ENCODE data around the gene CTNND2.

Gene CTNND2

GRCh38 chr5:11385251-11385900 is 518.9 kb downstream of the CTNND2 start:
- DNase-seq (ENCODE audit: low read depth), result no peak

- no peak for DNase-seq (ENCODE audit: low read depth)
These were observed 519.6 kb downstream of the CTNND2 start for GRCh38 chr5:11384441-11385250.

- no peak for DNase-seq (ENCODE audit: low read depth)
These were observed 520.6 kb downstream of the CTNND2 start for GRCh38 chr5:11383506-11384095.

- DNase-seq (ENCODE audit: low read depth), result no peak
These were observed 525.8 kb downstream of the CTNND2 start for GRCh38 chr5:11378461-11378860.

- no peak for DNase-seq (ENCODE audit: low read depth)
These were observed 526.4 kb downstream of the CTNND2 start for GRCh38 chr5:11377896-11378295.

GRCh38 chr5:11372191-11372590 is 532.1 kb downstream of the CTNND2 start:
- no peak for DNase-seq (ENCODE audit: low read depth)

- no peak for DNase-seq (ENCODE audit: low read depth)
These were observed 533.2 kb downstream of the CTNND2 start for GRCh38 chr5:11371021-11371420.

- DNase-seq (ENCODE audit: low read depth), result no peak
These were observed 539.7 kb downstream of the CTNND2 start for GRCh38 chr5:11364531-11364930.

- no peak for DNase-seq (ENCODE audit: low read depth)
These were observed 540.5 kb downstream of the CTNND2 start for GRCh38 chr5:11363631-11364178.

- no peak for DNase-seq (ENCODE audit: low read depth)
These were observed 542.5 kb downstream of the CTNND2 start for GRCh38 chr5:11361768-11362167.

GRCh38 chr5:11357928-11358327 is 546.3 kb downstream of the CTNND2 start:
- DNase-seq (ENCODE audit: low read depth), result no peak

GRCh38 chr5:11355491-11355890 is 548.8 kb downstream of the CTNND2 start:
- DNase-seq (ENCODE audit: low read depth), result no peak

- DNase-seq (ENCODE audit: low read depth), result no peak
These were observed 557.9 kb downstream of the CTNND2 start for GRCh38 chr5:11346336-11346735.

- no peak for DNase-seq (ENCODE audit: low read depth)
These were observed 568.1 kb downstream of the CTNND2 start for GRCh38 chr5:11335881-11336760.

- DNase-seq (ENCODE audit: low read depth), result no peak
These were observed 569.8 kb downstream of the CTNND2 start for GRCh38 chr5:11334404-11334803.

- no peak for DNase-seq (ENCODE audit: low read depth)
These were observed 574.6 kb downstream of the CTNND2 start for GRCh38 chr5:11329679-11330078.

- DNase-seq (ENCODE audit: low read depth), result no peak
These were observed 579.5 kb downstream of the CTNND2 start for GRCh38 chr5:11324521-11325289.

- DNase-seq (ENCODE audit: low read depth), result no peak
These were observed 580.5 kb downstream of the CTNND2 start for GRCh38 chr5:11323761-11324160.

GRCh38 chr5:11322133-11322532 is 582.1 kb downstream of the CTNND2 start:
- DNase-seq (ENCODE audit: low read depth), result no peak

GRCh38 chr5:11319836-11320580 is 584.2 kb downstream of the CTNND2 start:
- DNase-seq (ENCODE audit: low read depth), result no peak
